Glutamatergic neuron (in vitro differentiated cells): ENCODE data around the gene GOLGA7B. TPM values are rescaled to one million over a fixed set of nuclear protein-coding genes. Genes with fewer than 3 reads are reported as not detected.

Experiments
- DNase-seq: peaks from one replicate; pipeline ENCODE4 v3.0.0; 2022
- H3K27ac Mint-ChIP-seq: one replicate; pipeline ENCODE4 v1.8.0; 2020; ENCODE audit warnings: mild to moderate bottlenecking, mixed read lengths, inconsistent platforms; ENCODE audit not compliant: unreplicated experiment
- H3K27me3 Mint-ChIP-seq: one replicate; pipeline ENCODE4 v1.8.0; 2020; ENCODE audit warnings: mild to moderate bottlenecking, moderate library complexity, mixed read lengths, inconsistent platforms; ENCODE audit not compliant: unreplicated experiment
- H3K36me3 Mint-ChIP-seq: one replicate; pipeline ENCODE4 v1.8.0; 2020; ENCODE audit warnings: mild to moderate bottlenecking, mixed read lengths, inconsistent platforms; ENCODE audit not compliant: unreplicated experiment
- H3K4me1 Mint-ChIP-seq: one replicate; pipeline ENCODE4 v1.8.0; 2020; ENCODE audit warnings: mild to moderate bottlenecking, low read depth, mixed read lengths, inconsistent platforms; ENCODE audit not compliant: unreplicated experiment
- H3K4me3 Mint-ChIP-seq: one replicate; pipeline ENCODE4 v1.8.0; 2020; ENCODE audit warnings: mild to moderate bottlenecking, mixed read lengths, inconsistent platforms; ENCODE audit not compliant: unreplicated experiment
- H3K9me3 Mint-ChIP-seq: one replicate; pipeline ENCODE4 v1.8.0; 2020; ENCODE audit warnings: mild to moderate bottlenecking, moderate library complexity, mixed read lengths, inconsistent platforms; ENCODE audit not compliant: unreplicated experiment
- CTCF ChIP-seq: fragments of 200-600 bp; sonication (generic); IDR thresholded peaks from one replicate; pipeline ENCODE4 v1.5.0; 2021; ENCODE audit not compliant: partially characterized antibody, unreplicated experiment
- total RNA-seq: library from RNA; stranded (reverse); fragmentation: NEBNext Ultra II Directional; extraction: Animal tissue kit (Norgen Biotek cat#: 25700); gene quantifications from one replicate; pipeline ENCODE4 v1.2.1, GENCODE V29; 2021; ENCODE audit not compliant: unreplicated experiment

Gene GOLGA7B
- total RNA-seq, 1 donor from 2014 or later = 21.5 TPM

- peaks cover 2% of the 10 kb centered on the region for H3K9me3 Mint-ChIP-seq
- no peaks in the 10 kb centered on the region for H3K36me3 Mint-ChIP-seq
- no peak for DNase-seq
- no peak overlapping the region for H3K4me3 Mint-ChIP-seq
- H3K27ac Mint-ChIP-seq = no peak overlapping the region
- no peak for TF ChIP-seq CTCF
- H3K27me3 Mint-ChIP-seq = no peaks in the 10 kb centered on the region
- peaks cover 3% of the 10 kb centered on the region for H3K4me1 Mint-ChIP-seq
Observed at GRCh38 chr10:97879241-97879640, 29.6 kb downstream of the GOLGA7B start.

DNA sequence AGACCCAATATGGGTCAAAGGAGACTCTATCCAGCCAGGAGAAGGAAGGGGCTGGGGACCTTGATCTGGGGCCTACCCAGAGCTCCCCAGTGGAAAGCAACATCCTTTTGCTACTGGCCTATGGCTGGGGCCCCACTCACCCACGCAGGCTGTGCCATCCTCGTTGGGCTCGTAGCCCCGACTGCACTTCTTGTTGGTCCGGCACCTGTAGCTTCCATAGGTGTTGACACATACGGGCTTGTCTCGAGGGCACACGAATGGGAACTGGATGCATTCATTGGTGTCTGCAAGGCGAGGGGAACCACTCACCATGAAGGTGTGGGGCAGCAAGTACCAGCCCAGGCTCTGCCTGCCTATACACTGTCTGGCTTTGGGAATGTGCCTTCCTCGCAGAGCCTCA is 30.5 kb downstream of the GOLGA7B start:
- DNase-seq = no peak
- Mint-ChIP-seq H3K4me1 (peaks cover 3% of the 10 kb centered on the region), H3K4me3 (no peak overlapping the region), H3K27me3 (no peaks in the 10 kb centered on the region), H3K36me3 (no peaks in the 10 kb centered on the region), H3K9me3 (peaks cover 2% of the 10 kb centered on the region), H3K27ac (no peak overlapping the region)
- no peak for TF ChIP-seq CTCF

GRCh38 chr10:97882142-97883091 is 32.8 kb downstream of the GOLGA7B start:
- Mint-ChIP-seq H3K27me3 (peaks cover 1% of the 10 kb centered on the region), H3K27ac (no peak overlapping the region), H3K36me3 (no peaks in the 10 kb centered on the region), H3K9me3 (no peaks in the 10 kb centered on the region), H3K4me1 (no peaks in the 10 kb centered on the region), H3K4me3 (no peak overlapping the region)
- DNase-seq = no peak
- no peak for TF ChIP-seq CTCF

- Mint-ChIP-seq H3K4me1 (no peaks in the 10 kb centered on the region), H3K27ac (no peak overlapping the region), H3K9me3 (no peaks in the 10 kb centered on the region), H3K27me3 (peaks cover 1% of the 10 kb centered on the region), H3K4me3 (no peak overlapping the region), H3K36me3 (no peaks in the 10 kb centered on the region)
- no peak for DNase-seq
- TF ChIP-seq CTCF = no peak
Observed at GRCh38 chr10:97883092-97883485, 33.4 kb downstream of the GOLGA7B start.

DNA sequence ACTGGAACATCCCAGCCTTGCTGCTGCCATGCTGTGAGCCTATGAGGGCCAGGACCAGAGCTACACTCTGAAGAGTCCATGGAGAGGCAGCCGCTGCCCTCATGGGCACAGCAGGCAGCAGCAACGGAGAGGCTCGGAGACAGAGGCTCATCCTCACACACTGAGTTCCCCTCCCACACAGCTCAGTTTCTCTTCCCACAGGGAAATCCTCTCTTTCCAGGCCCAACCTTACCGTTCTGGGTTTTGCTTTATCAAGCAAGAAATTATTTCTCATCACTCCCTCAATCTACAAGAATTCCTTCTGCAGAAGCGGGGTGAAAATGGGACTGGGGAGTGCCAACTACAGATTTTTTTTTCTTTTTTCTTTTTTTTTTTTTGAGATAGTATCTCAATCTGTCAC is 36.6 kb downstream of the GOLGA7B start:
- peaks cover under 1% of the 10 kb centered on the region for H3K4me1 Mint-ChIP-seq
- no peak overlapping the region for H3K27ac Mint-ChIP-seq
- peaks cover 4% of the 10 kb centered on the region for H3K27me3 Mint-ChIP-seq
- no peak overlapping the region for H3K4me3 Mint-ChIP-seq
- H3K36me3 Mint-ChIP-seq = no peaks in the 10 kb centered on the region
- DNase-seq = no peak
- TF ChIP-seq CTCF = no peak
- no peaks in the 10 kb centered on the region for H3K9me3 Mint-ChIP-seq
